ENCODE measurements around the gene SNUPN. TPM values are rescaled to one million over a fixed set of nuclear protein-coding genes. Genes with fewer than 3 reads are reported as not detected.
"Not testable (repeated sequence)": the region's sequence is repeated elsewhere in the genome, so short reads cannot be mapped to it uniquely, and the experiment has no call there.

The SNUPN gene
- total RNA-seq, 1 donor, result 10.1 TPM

GRCh38 chr15:75620841-75621391 is 4.6 kb downstream of the SNUPN start:
- peaks cover 33% of the 10 kb centered on the region for H3K4me1 ChIP-seq (ENCODE audit: insufficient read depth, low read length)
- no peak overlapping the region for H3K4me3 ChIP-seq (ENCODE audit: low read length)
- H3K9me3 ChIP-seq (ENCODE audit: low read depth, low read length), result no peaks in the 10 kb centered on the region
- no peaks in the 10 kb centered on the region for H3K27me3 ChIP-seq (ENCODE audit: insufficient read depth, low read length)

- no peak overlapping the region for H3K4me3 ChIP-seq (ENCODE audit: low read length)
- H3K27me3 ChIP-seq (ENCODE audit: insufficient read depth, low read length), result no peaks in the 10 kb centered on the region
- H3K4me1 ChIP-seq (ENCODE audit: insufficient read depth, low read length), result peaks cover 32% of the 10 kb centered on the region
- no peaks in the 10 kb centered on the region for H3K9me3 ChIP-seq (ENCODE audit: low read depth, low read length)
These were observed 5.3 kb downstream of the SNUPN start for GRCh38 chr15:75620058-75620820.

- no peak overlapping the region for H3K4me3 ChIP-seq (ENCODE audit: low read length)
- no peaks in the 10 kb centered on the region for H3K27me3 ChIP-seq (ENCODE audit: insufficient read depth, low read length)
- H3K9me3 ChIP-seq (ENCODE audit: low read depth, low read length), result no peaks in the 10 kb centered on the region
- H3K4me1 ChIP-seq (ENCODE audit: insufficient read depth, low read length), result peaks cover 19% of the 10 kb centered on the region
These were observed 8.8 kb downstream of the SNUPN start for GRCh38 chr15:75616766-75617165.

- Histone ChIP-seq H3K27me3 (ENCODE audit: insufficient read depth, low read length) (no peaks in the 10 kb centered on the region), H3K9me3 (ENCODE audit: low read depth, low read length) (no peaks in the 10 kb centered on the region), H3K4me3 (ENCODE audit: low read length) (no peak overlapping the region), H3K4me1 (ENCODE audit: insufficient read depth, low read length) (peaks cover 36% of the 10 kb centered on the region)
These were observed 18.5 kb downstream of the SNUPN start for GRCh38 chr15:75606711-75607699.

- Histone ChIP-seq H3K4me1 (ENCODE audit: insufficient read depth, low read length) (peaks cover 36% of the 10 kb centered on the region), H3K27me3 (ENCODE audit: insufficient read depth, low read length) (no peaks in the 10 kb centered on the region), H3K4me3 (ENCODE audit: low read length) (no peak overlapping the region), H3K9me3 (ENCODE audit: low read depth, low read length) (no peaks in the 10 kb centered on the region)
These were observed 19.5 kb downstream of the SNUPN start for GRCh38 chr15:75606026-75606425.

GRCh38 chr15:75599401-75599800 is 26.1 kb downstream of the SNUPN start:
- Histone ChIP-seq H3K4me3 (ENCODE audit: low read length) (no peak overlapping the region), H3K9me3 (ENCODE audit: low read depth, low read length) (no peaks in the 10 kb centered on the region), H3K4me1 (ENCODE audit: insufficient read depth, low read length) (peaks cover 6% of the 10 kb centered on the region), H3K27me3 (ENCODE audit: insufficient read depth, low read length) (no peaks in the 10 kb centered on the region)

- Histone ChIP-seq H3K4me1 (ENCODE audit: insufficient read depth, low read length) (peaks cover 6% of the 10 kb centered on the region), H3K27me3 (ENCODE audit: insufficient read depth, low read length) (no peaks in the 10 kb centered on the region), H3K9me3 (ENCODE audit: low read depth, low read length) (no peaks in the 10 kb centered on the region), H3K4me3 (ENCODE audit: low read length) (no peak overlapping the region)
These were observed 27.2 kb downstream of the SNUPN start for GRCh38 chr15:75598361-75598760.

- Histone ChIP-seq H3K27me3 (ENCODE audit: insufficient read depth, low read length) (no peaks in the 10 kb centered on the region), H3K4me1 (ENCODE audit: insufficient read depth, low read length) (peaks cover 6% of the 10 kb centered on the region), H3K4me3 (ENCODE audit: low read length) (no peak overlapping the region), H3K9me3 (ENCODE audit: low read depth, low read length) (no peaks in the 10 kb centered on the region)
These were observed 27.7 kb downstream of the SNUPN start for GRCh38 chr15:75597667-75598341.

GRCh38 chr15:75596703-75597345 is 28.7 kb downstream of the SNUPN start:
- Histone ChIP-seq H3K9me3 (ENCODE audit: low read depth, low read length) (no peaks in the 10 kb centered on the region), H3K4me3 (ENCODE audit: low read length) (no peak overlapping the region), H3K4me1 (ENCODE audit: insufficient read depth, low read length) (peaks cover 6% of the 10 kb centered on the region), H3K27me3 (ENCODE audit: insufficient read depth, low read length) (no peaks in the 10 kb centered on the region)

GRCh38 chr15:75594276-75594675 is 31.2 kb downstream of the SNUPN start:
- peaks cover 6% of the 10 kb centered on the region for H3K4me1 ChIP-seq (ENCODE audit: insufficient read depth, low read length)
- no peak overlapping the region for H3K4me3 ChIP-seq (ENCODE audit: low read length)
- no peaks in the 10 kb centered on the region for H3K9me3 ChIP-seq (ENCODE audit: low read depth, low read length)
- no peaks in the 10 kb centered on the region for H3K27me3 ChIP-seq (ENCODE audit: insufficient read depth, low read length)

- Histone ChIP-seq H3K4me1 (ENCODE audit: insufficient read depth, low read length) (no peaks in the 10 kb centered on the region), H3K27me3 (ENCODE audit: insufficient read depth, low read length) (no peaks in the 10 kb centered on the region), H3K9me3 (ENCODE audit: low read depth, low read length) (no peaks in the 10 kb centered on the region), H3K4me3 (ENCODE audit: low read length) (no peak overlapping the region)
These were observed 33.7 kb downstream of the SNUPN start for GRCh38 chr15:75591655-75592364.

- no peaks in the 10 kb centered on the region for H3K27me3 ChIP-seq (ENCODE audit: insufficient read depth, low read length)
These were observed 35.3 kb downstream of the SNUPN start for GRCh38 chr15:75590239-75590638.

GRCh38 chr15:75589071-75589470 is 36.5 kb downstream of the SNUPN start:
- Histone ChIP-seq H3K9me3 (ENCODE audit: low read depth, low read length) (no peaks in the 10 kb centered on the region), H3K4me1 (ENCODE audit: insufficient read depth, low read length) (no peaks in the 10 kb centered on the region), H3K27me3 (ENCODE audit: insufficient read depth, low read length) (no peaks in the 10 kb centered on the region), H3K4me3 (ENCODE audit: low read length) (no peak overlapping the region)

More at GRCh38 chr15:75590239-75590638, 35.3 kb downstream of the SNUPN start:
- no peak overlapping the region for H3K4me3 ChIP-seq (ENCODE audit: low read length)
- no peaks in the 10 kb centered on the region for H3K4me1 ChIP-seq (ENCODE audit: insufficient read depth, low read length)
- no peaks in the 10 kb centered on the region for H3K9me3 ChIP-seq (ENCODE audit: low read depth, low read length)

GRCh38 chr15:75586422-75586821 is 39.1 kb downstream of the SNUPN start:
- not testable (repeated sequence) for H3K9me3 ChIP-seq (ENCODE audit: low read depth, low read length); H3K4me3 ChIP-seq (ENCODE audit: low read length); H3K4me1 ChIP-seq (ENCODE audit: insufficient read depth, low read length); H3K27me3 ChIP-seq (ENCODE audit: insufficient read depth, low read length)

Data from mononuclear cell (primary cell).